Right lobe of liver (tissue), 6 donors: ENCODE data around the gene BUB1. TPM values are rescaled to one million over a fixed set of nuclear protein-coding genes. Genes with fewer than 3 reads are reported as not detected.
"Not testable (repeated sequence)": the region's sequence is repeated elsewhere in the genome, so short reads cannot be mapped to it uniquely, and the experiment has no call there.

Experiments
- ATAC-seq, 4 donors: fragments of 200-7000 bp; cut with Tn5 transposase; one replicate each; pipeline ENCODE4 v1.9.1; 2020; ENCODE audit warnings: mild to moderate bottlenecking in 4 of 4, moderate library complexity in 4 of 4
- DNase-seq, 3 donors: peaks; one replicate each; pipeline ENCODE4 v3.0.0-alpha.2; 2020
- H3K27ac ChIP-seq, 3 donors: fragments of 200-600 bp; one replicate each; pipeline ENCODE4 v1.8.0; 2022
- H3K27me3 ChIP-seq, 2 donors: fragments of 200-600 bp; one replicate each; pipeline ENCODE4 v1.8.0; 2022
- H3K36me3 ChIP-seq, 4 donors: fragments of 200-600 bp; sonication (generic) in 1 of 4; one replicate each; pipeline versions ENCODE4 v1.5.1 to v1.8.0; 2017 to 2022; ENCODE audit warnings: control low read depth in 1 of 4
- H3K4me1 ChIP-seq, 4 donors: fragments of 200-600 bp; sonication (generic) in 1 of 4; one replicate each; pipeline versions ENCODE4 v1.5.1 to v1.8.0; 2017 to 2022; ENCODE audit warnings: control low read depth in 1 of 4
- H3K4me3 ChIP-seq, 3 donors: fragments of 200-600 bp; one replicate each; pipeline ENCODE4 v1.8.0; 2022
- H3K9me3 ChIP-seq, 4 donors: fragments of 200-600 bp; sonication (generic) in 1 of 4; one replicate each; pipeline versions ENCODE4 v1.5.1 to v1.8.0; 2017 to 2022; ENCODE audit warnings: control low read depth in 1 of 4
- WGBS: methylation state at CpG from one replicate; pipeline ENCODE4 v1.1.6; 2018; ENCODE audit warnings: low coverage, low lambda C conversion rate; ENCODE audit not compliant: insufficient coverage; ENCODE audit errors: missing lambda C conversion rate; 5-methylcytosine and 5-hydroxymethylcytosine counted together
- intact Hi-C, 2 donors: fragments of 100-400 bp; cut with DNase I; formaldehyde crosslinking; loops; one replicate each; pipeline versions ENCODE4 v1.11.2 to v1.14.1; 2022
- total RNA-seq, 6 experiments: library from RNA; depleted of rRNA in 2 of 6; stranded (reverse); fragments of >200 nt in 2 of 6; fragmentation: NEBNext Ultra II Directional in 3 of 6; extraction: Animal tissue kit (Norgen Biotek cat#: 25700) in 3 of 6; gene quantifications; one replicate each; pipeline versions ENCODE4 v1.1.0 to v1.2.4, GENCODE V29; 2016 to 2023
- donor health status: DM: no; HTN: yes; CAD: no.
- donor health status: DM: no; HTN: no; CAD: no.
- donor health status: DM: no; HTN: no; CAD: no.
- donor health status: DM: no; HTN: yes; CAD: no.
- donor health status: DM: no; HTN: yes; CAD: no.

BUB1 gene
- total RNA-seq, 6 experiments from 2014 or later: 0.33 to 3.3 (median 1.4) TPM

DNA sequence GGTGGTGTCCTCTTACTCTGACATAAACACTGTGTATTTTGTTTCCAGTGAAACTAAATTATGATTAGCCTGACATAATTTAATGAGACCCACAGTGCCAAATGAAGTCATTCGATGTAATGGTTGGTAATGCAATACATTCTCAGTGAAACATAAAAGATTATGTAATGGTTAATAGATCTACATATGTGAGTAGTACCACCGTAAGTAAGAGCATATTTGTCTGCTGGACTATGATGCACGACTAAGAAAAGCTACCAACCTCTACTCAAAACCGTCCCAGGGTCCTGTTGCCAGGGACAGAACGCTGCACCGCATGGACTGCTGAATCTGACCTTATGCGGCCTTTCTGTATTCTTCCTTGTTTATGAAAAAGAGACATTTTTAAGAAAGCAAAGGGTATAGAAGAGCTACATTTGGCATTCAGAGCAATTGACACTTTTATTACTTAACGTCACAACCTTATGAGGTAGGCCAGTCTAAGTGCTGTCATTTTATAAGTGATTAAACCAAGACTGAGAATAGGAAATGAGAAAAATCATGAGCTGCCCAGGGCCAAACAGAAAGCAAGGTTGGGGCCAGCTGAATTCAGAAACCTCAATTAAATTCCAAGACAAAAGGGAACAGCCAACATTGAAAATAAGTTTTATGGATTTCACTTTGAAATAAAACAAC is 73.8 kb downstream of the BUB1 start:
- H3K27ac ChIP-seq, H3K4me1 ChIP-seq, H3K4me3 ChIP-seq, H3K36me3 ChIP-seq, H3K27me3 ChIP-seq, H3K9me3 ChIP-seq, intact Hi-C loops, DNase-seq, ATAC-seq: not testable (repeated sequence)
- no CpG with 5 or more reads among the region's 8 CpGs for WGBS

DNA sequence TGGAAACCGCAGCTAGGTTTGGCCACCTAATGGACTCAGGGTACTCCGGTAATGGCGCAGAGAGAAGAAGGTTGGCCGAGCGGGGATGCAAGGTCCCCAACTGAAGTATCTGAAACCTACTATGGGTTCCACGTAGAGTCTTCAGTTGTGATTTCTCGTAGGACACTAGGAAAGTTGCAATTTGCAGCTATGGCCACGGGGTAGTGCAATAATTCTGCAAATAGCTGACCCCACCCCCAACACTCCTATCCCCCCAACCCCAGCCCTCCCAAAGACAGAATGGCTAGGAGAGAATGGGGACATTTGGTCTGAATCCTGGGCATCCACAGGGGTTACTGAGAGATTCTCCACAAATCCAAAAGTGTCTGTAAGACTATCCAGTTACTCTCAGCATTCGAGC is 75.7 kb downstream of the BUB1 start:
- H3K27me3 ChIP-seq, H3K36me3 ChIP-seq, H3K9me3 ChIP-seq, H3K4me3 ChIP-seq, H3K4me1 ChIP-seq, DNase-seq, H3K27ac ChIP-seq, intact Hi-C loops: not testable (repeated sequence)
- peak in 1 of 4 donors; percentile 32 for ATAC-seq
- no CpG with 5 or more reads among the region's 9 CpGs for WGBS

DNA sequence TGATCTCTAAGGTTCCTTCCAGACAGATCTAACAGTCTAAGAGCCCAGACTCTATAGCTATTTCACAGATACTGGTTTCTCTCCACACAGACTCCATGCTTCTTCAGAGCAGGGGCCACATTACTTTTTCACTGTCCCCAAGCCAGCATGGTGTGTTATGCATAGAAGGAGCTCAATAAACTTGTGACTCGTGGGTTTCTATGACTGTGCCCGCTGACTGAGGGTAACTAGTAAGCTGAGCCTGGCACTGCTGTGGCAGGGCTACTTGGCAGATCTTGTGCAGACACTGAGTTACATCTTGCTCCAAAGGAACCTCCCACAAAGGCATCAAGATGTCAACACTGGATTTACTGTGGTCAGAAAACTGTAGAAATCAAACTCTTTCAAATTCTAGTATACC is 85.9 kb downstream of the BUB1 start:
- H3K27me3 ChIP-seq, H3K9me3 ChIP-seq, H3K36me3 ChIP-seq, H3K4me1 ChIP-seq, intact Hi-C loops, H3K27ac ChIP-seq, DNase-seq, ATAC-seq, H3K4me3 ChIP-seq: not testable (repeated sequence)
- no CpG with 5 or more reads among the region's 2 CpGs for WGBS

DNA sequence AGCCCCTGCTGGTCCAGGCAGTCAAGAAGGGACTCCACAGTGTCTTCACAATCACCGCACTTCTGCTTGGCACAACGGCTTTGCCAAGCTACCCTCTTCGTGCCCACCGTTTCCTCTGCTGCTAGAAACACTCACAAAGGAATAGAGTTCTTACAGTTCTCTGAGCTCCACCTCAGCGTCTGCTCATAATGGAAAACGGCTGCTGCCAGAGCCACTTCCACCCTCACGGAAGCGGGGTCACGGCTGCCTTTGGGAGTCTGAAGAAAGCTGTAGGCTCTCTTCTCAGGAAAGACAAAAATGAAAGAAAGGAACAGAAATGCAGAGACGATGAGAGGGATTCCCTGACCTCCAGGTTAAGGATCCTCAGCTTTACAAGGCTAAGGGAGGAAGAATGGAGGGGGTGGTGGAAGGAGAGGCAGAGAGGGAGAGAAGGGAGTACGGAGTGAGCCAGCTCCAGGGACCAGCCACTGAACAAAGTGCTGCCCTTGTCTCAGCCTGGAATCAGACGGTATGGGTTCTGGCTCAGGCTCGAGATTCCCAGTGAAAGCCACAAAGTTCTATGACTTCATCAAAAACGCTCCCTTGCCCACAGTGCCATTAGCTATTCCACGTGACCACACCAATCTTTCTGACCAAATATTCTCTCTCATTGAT is 88.1 kb downstream of the BUB1 start:
- ATAC-seq, intact Hi-C loops, H3K36me3 ChIP-seq: not testable (repeated sequence)

GRCh38 chr2:110588520-110588919 is 89.3 kb downstream of the BUB1 start:
- H3K27me3 ChIP-seq, H3K36me3 ChIP-seq, H3K27ac ChIP-seq, H3K9me3 ChIP-seq, DNase-seq, intact Hi-C loops, H3K4me1 ChIP-seq, H3K4me3 ChIP-seq: not testable (repeated sequence)
- ATAC-seq: peak; percentile 88 to 93 (median 91)
- no CpG with 5 or more reads among the region's 1 CpG for WGBS

More for the DNA sequence above, 88.1 kb downstream of the BUB1 start:
- not testable (repeated sequence) for DNase-seq, H3K27me3 ChIP-seq, H3K4me3 ChIP-seq, H3K9me3 ChIP-seq, H3K4me1 ChIP-seq, H3K27ac ChIP-seq
- no CpG with 5 or more reads among the region's 15 CpGs for WGBS

Other genes starting within 250 kb of the BUB1 start
- under 1 TPM in 1 of 6 experiments, not detected in 5; 0.30 TPM for gene LIMS4, start 205.2 kb downstream of the BUB1 start, total RNA-seq
- gene RGPD6, start 100.8 kb downstream of the BUB1 start, total RNA-seq: 10 to 100 TPM in 3 of 6 experiments, 1 to 10 TPM in 3; 7.1 to 19.1 (median 10.5) TPM
- gene ACOXL, start 54.5 kb upstream of the BUB1 start, total RNA-seq: not detected